GM12878 (cell line): ENCODE measurements around the gene ACRBP. TPM values are rescaled to one million over a fixed set of nuclear protein-coding genes. Genes with fewer than 3 reads are reported as not detected.
A peak's percentile ranks its signal among the peaks of the same experiment; 100 is the strongest.

Source experiments
- ATF3 ChIP-seq: IDR thresholded peaks from 2 replicates; pipeline ENCODE4 v1.6.1; 2011; ENCODE audit warnings: low read depth, mild to moderate bottlenecking, low read length, moderate library complexity, borderline replicate concordance; ENCODE audit errors: extremely low read depth
- ATF7 ChIP-seq: fragments of 450-650 bp; IDR thresholded peaks from 2 replicates; pipeline ENCODE4 v1.6.1; 2016; ENCODE audit warnings: low read depth, mild to moderate bottlenecking
- CEBPZ ChIP-seq: fragments of 150-350 bp; IDR thresholded peaks from 2 replicates; pipeline ENCODE4 v1.6.1; 2016; ENCODE audit warnings: low read depth, low read length
- CHD1 ChIP-seq: IDR thresholded peaks from 2 replicates; pipeline ENCODE4 v1.6.1; 2012; ENCODE audit warnings: low read depth, low read length, improper control_type of control experiment
- E4F1 ChIP-seq: fragments of 450-650 bp; IDR thresholded peaks from 2 replicates; pipeline ENCODE4 v1.6.1; 2018; ENCODE audit warnings: borderline replicate concordance, mild to moderate bottlenecking; ENCODE audit not compliant: partially characterized antibody
- ELK1 ChIP-seq: IDR thresholded peaks from 2 replicates; pipeline ENCODE4 v1.6.1; 2012; ENCODE audit warnings: low read depth, low read length, improper control_type of control experiment
- FOXK2 ChIP-seq: fragments of 450-650 bp; IDR thresholded peaks from 2 replicates; pipeline ENCODE4 v1.6.1; 2017; ENCODE audit warnings: mild to moderate bottlenecking, moderate library complexity
- KAT2A ChIP-seq: conservative IDR thresholded peaks from 2 replicates; pipeline ENCODE4 v1.6.1; 2011; ENCODE audit warnings: low read depth, low read length; ENCODE audit not compliant: control insufficient read depth
- KLF5 ChIP-seq: fragments of 450-650 bp; IDR thresholded peaks from 2 replicates; pipeline ENCODE4 v1.6.1; 2014; ENCODE audit warnings: mild to moderate bottlenecking; ENCODE audit not compliant: partially characterized antibody
- MXI1 ChIP-seq: fragments of 150-350 bp; IDR thresholded peaks from 2 replicates; pipeline ENCODE4 v1.6.1; 2011; ENCODE audit warnings: low read depth, mild to moderate bottlenecking, inconsistent platforms, low read length, improper control_type of control experiment
- NR2F1 ChIP-seq: fragments of 450-650 bp; conservative IDR thresholded peaks from 2 replicates; pipeline ENCODE4 v1.6.1; 2017; ENCODE audit warnings: mild to moderate bottlenecking
- PBX3 ChIP-seq: IDR thresholded peaks from 2 replicates; pipeline ENCODE4 v1.6.1; 2011; ENCODE audit warnings: mild to moderate bottlenecking, low read depth, low read length, moderate library complexity; ENCODE audit not compliant: insufficient replicate concordance
- RCOR1 ChIP-seq: conservative IDR thresholded peaks from 2 replicates; pipeline ENCODE4 v1.6.1; 2012; ENCODE audit warnings: low read depth, low read length, improper control_type of control experiment
- SUPT20H ChIP-seq: IDR thresholded peaks from 2 replicates; pipeline ENCODE4 v1.6.1; 2011; ENCODE audit warnings: low read depth, mild to moderate bottlenecking, low read length, moderate library complexity, borderline replicate concordance; ENCODE audit not compliant: control insufficient read depth
- USF1 ChIP-seq: IDR thresholded peaks from 2 replicates; pipeline ENCODE4 v1.6.1; 2011; ENCODE audit warnings: borderline replicate concordance, low read depth, mild to moderate bottlenecking, moderate library complexity, mixed read lengths, low read length; ENCODE audit not compliant: insufficient read depth; ENCODE audit errors: extremely low read length
- USF2 ChIP-seq: IDR thresholded peaks from 2 replicates; pipeline ENCODE4 v1.6.1; 2011; ENCODE audit warnings: low read depth, low read length, improper control_type of control experiment, borderline replicate concordance
- ZNF24 ChIP-seq: fragments of 450-650 bp; IDR thresholded peaks from 2 replicates; pipeline ENCODE4 v1.6.1; 2017; ENCODE audit warnings: antibody characterized with exemption, mild to moderate bottlenecking
- polyA plus RNA-seq, 11 experiments: library from polyadenylated mRNA; depleted of rRNA in 4 of 11; unstranded in 6 of 11; stranded (reverse) in 5 of 11; fragments of >200 nt; fragmentation: Nextera tagmentation in 4 of 11; fragmentation: Illumina TruSeq in 1 of 11; extraction: Ambion mirVana in 4 of 11; extraction: Trizol in 1 of 11; gene quantifications; 1 replicate in 1 of 11; 2 replicates in 10 of 11; pipeline versions ENCODE4 v1.2.1 to v1.2.3, GENCODE V29; 2011 to 2016; ENCODE audit warnings: inconsistent platforms in 2 of 11, missing spikeins in 2 of 11, low read depth in 1 of 11
- total RNA-seq, 4 experiments: library from RNA; depleted of rRNA in 3 of 4; stranded (reverse); fragments of >200 nt in 3 of 4; fragmentation: Illumina TruSeq in 1 of 4; extraction: Trizol in 1 of 4; gene quantifications; 2 replicates each; pipeline versions ENCODE4 v1.2.1 to v1.2.3, GENCODE V29; 2013 to 2021

The ACRBP gene
- total and polyA plus RNA-seq, 10 of the 15 experiments (the other 5 are each of a cell fraction or from before 2014, with no cell fraction given) = 0.54 to 1.4 (median 0.87) TPM

GRCh38 chr12:6662906-6663742, 15.9 kb upstream of the ACRBP start, which contains the start of gene ING4 (continued):
- TF ChIP-seq USF2 (no peak), MXI1 (no peak; the same call in 1 of the 2 replicates), KLF5 (no peak), E4F1 (peak; percentile 95), PBX3 (peak; percentile 8), SUPT20H (no peak), RCOR1 (no peak), ZNF24 (no peak), USF1 (no peak), KAT2A (no peak), CHD1 (no peak), NR2F1 (0 out of 2 replicates have a peak, but pooled peaks have one; percentile 28), ATF3 (0 out of 2 replicates have a peak, but pooled peaks have one; percentile 41), FOXK2 (peak; percentile 91), ELK1 (peak; percentile 99), CEBPZ (no peak), ATF7 (peak; percentile 100)
